Duodenal mucosa (tissue), 2 donors: ENCODE results near the gene USP49.
A peak's percentile ranks its signal among the peaks of the same experiment; 100 is the strongest.

Source experiments
- H3K27ac ChIP-seq: one replicate; pipeline ENCODE4 v1.7.0; 2013; ENCODE audit warnings: low read depth, low read length
- H3K27me3 ChIP-seq, 2 donors: one replicate each; pipeline ENCODE4 v1.7.0; 2013; ENCODE audit warnings: low read length in 2 of 2, control low read depth in 1 of 2; ENCODE audit not compliant: insufficient read depth in 2 of 2, control insufficient read depth in 1 of 2
- H3K36me3 ChIP-seq, 2 donors: one replicate each; pipeline ENCODE4 v1.7.0; 2013; ENCODE audit warnings: low read length in 2 of 2, control low read depth in 1 of 2; ENCODE audit not compliant: insufficient read depth in 2 of 2, control insufficient read depth in 1 of 2
- H3K4me1 ChIP-seq, 2 donors: one replicate each; pipeline ENCODE4 v1.7.0; 2013; ENCODE audit warnings: low read length in 2 of 2, control low read depth in 1 of 2; ENCODE audit not compliant: insufficient read depth in 2 of 2, control insufficient read depth in 1 of 2
- H3K4me3 ChIP-seq, 2 donors: one replicate each; pipeline ENCODE4 v1.7.0; 2013; ENCODE audit warnings: low read length in 2 of 2, low read depth in 1 of 2
- H3K9ac ChIP-seq, 2 donors: one replicate each; pipeline ENCODE4 v1.7.0; 2013; ENCODE audit warnings: low read length in 2 of 2, low read depth in 1 of 2
- H3K9me3 ChIP-seq, 2 donors: one replicate each; pipeline ENCODE4 v1.7.0; 2013; ENCODE audit warnings: low read length in 2 of 2, control low read depth in 1 of 2; ENCODE audit not compliant: control insufficient read depth in 1 of 2

USP49 gene

GRCh38 chr6:41929924-41930323, 34.7 kb upstream of the USP49 start:
- Histone ChIP-seq H3K4me1 (peaks cover 0 to 4% of the 10 kb centered on the region in 2 donors), H3K4me3 (no peak overlapping the region), H3K27ac (no peak overlapping the region), H3K9ac (no peak overlapping the region), H3K36me3 (peaks cover 58 to 79% of the 10 kb centered on the region in 2 donors), H3K9me3 (no peaks in the 10 kb centered on the region), H3K27me3 (no peaks in the 10 kb centered on the region)

- no peak overlapping the region for H3K9ac ChIP-seq
- no peak overlapping the region for H3K4me3 ChIP-seq
- H3K4me1 ChIP-seq = peaks cover 7 to 10% of the 10 kb centered on the region in 2 donors
- H3K9me3 ChIP-seq = no peaks in the 10 kb centered on the region
- H3K36me3 ChIP-seq = peaks cover 41 to 56% of the 10 kb centered on the region in 2 donors
- no peak overlapping the region for H3K27ac ChIP-seq
- H3K27me3 ChIP-seq = no peaks in the 10 kb centered on the region
Observed at GRCh38 chr6:41927253-41927652, 32.1 kb upstream of the USP49 start.

- Histone ChIP-seq H3K4me1 (peaks cover 24 to 27% of the 10 kb centered on the region in 2 donors), H3K27ac (no peak overlapping the region), H3K4me3 (peak overlapping the region; percentile 79 to 95), H3K27me3 (no peaks in the 10 kb centered on the region), H3K9ac (peak overlapping the region; percentile 71 to 83), H3K36me3 (peaks cover 2 to 5% of the 10 kb centered on the region in 2 donors), H3K9me3 (no peaks in the 10 kb centered on the region)
Observed at GRCh38 chr6:41922154-41922553, 27.0 kb upstream of the USP49 start.

GRCh38 chr6:41921712-41921998, 26.5 kb upstream of the USP49 start:
- Histone ChIP-seq H3K27me3 (no peaks in the 10 kb centered on the region), H3K9me3 (no peaks in the 10 kb centered on the region), H3K9ac (peak overlapping the region; percentile 71 to 83), H3K4me3 (peak overlapping the region; percentile 79 to 95), H3K27ac (peak overlapping the region; percentile 97), H3K36me3 (peaks cover 0 to 6% of the 10 kb centered on the region in 2 donors), H3K4me1 (peaks cover 24 to 27% of the 10 kb centered on the region in 2 donors)

GRCh38 chr6:41920921-41921711, 25.9 kb upstream of the USP49 start, which contains the start of the genes BYSL and MED20:
BYSL (plus strand) TSS chr6:41921499; CDS start chr6:41921563, 64 bp downstream.
MED20 (minus strand) TSS chr6:41921139; CDS start chr6:41921018, 121 bp downstream.
- Histone ChIP-seq H3K9me3 (no peaks in the 10 kb centered on the region), H3K4me3 (peak within 1 kb of the TSS; percentile 79 to 95), H3K27ac (peak within 1 kb of the TSS; percentile 97), H3K36me3 (peaks cover 0 to 7% of the 10 kb centered on the region in 2 donors), H3K9ac (peak within 1 kb of the TSS; percentile 71 to 83), H3K27me3 (no peaks in the 10 kb centered on the region), H3K4me1 (peaks cover 24 to 27% of the 10 kb centered on the region in 2 donors)

GRCh38 chr6:41917528-41917927, 22.4 kb upstream of the USP49 start:
- H3K9me3 ChIP-seq = no peaks in the 10 kb centered on the region
- H3K27ac ChIP-seq = no peak overlapping the region

GRCh38 chr6:41914869-41915530, 19.8 kb upstream of the USP49 start:
- H3K27ac ChIP-seq = no peak overlapping the region
- H3K4me1 ChIP-seq = peaks cover 6 to 8% of the 10 kb centered on the region in 2 donors
- peaks cover 4 to 43% of the 10 kb centered on the region in 2 donors for H3K36me3 ChIP-seq
- no peaks in the 10 kb centered on the region for H3K27me3 ChIP-seq
- no peaks in the 10 kb centered on the region for H3K9me3 ChIP-seq
- H3K9ac ChIP-seq = no peak overlapping the region
- no peak overlapping the region for H3K4me3 ChIP-seq

More at GRCh38 chr6:41917528-41917927, 22.4 kb upstream of the USP49 start:
- Histone ChIP-seq H3K27me3 (no peaks in the 10 kb centered on the region), H3K36me3 (peaks cover 4 to 36% of the 10 kb centered on the region in 2 donors), H3K4me1 (peaks cover 20% of the 10 kb centered on the region in 2 donors), H3K9ac (no peak overlapping the region), H3K4me3 (no peak overlapping the region)

- Histone ChIP-seq H3K4me3 (no peak overlapping the region), H3K9ac (no peak overlapping the region), H3K36me3 (peaks cover 6 to 46% of the 10 kb centered on the region in 2 donors), H3K27me3 (no peaks in the 10 kb centered on the region), H3K4me1 (peaks cover 0 to 2% of the 10 kb centered on the region in 2 donors), H3K9me3 (no peaks in the 10 kb centered on the region), H3K27ac (no peak overlapping the region)
Observed at GRCh38 chr6:41914343-41914742, 19.2 kb upstream of the USP49 start.

- no peaks in the 10 kb centered on the region for H3K27me3 ChIP-seq
- no peak overlapping the region for H3K9ac ChIP-seq
- H3K4me3 ChIP-seq = no peak overlapping the region
- H3K27ac ChIP-seq = no peak overlapping the region
- H3K36me3 ChIP-seq = peaks cover 38 to 65% of the 10 kb centered on the region in 2 donors
- no peaks in the 10 kb centered on the region for H3K4me1 ChIP-seq
- H3K9me3 ChIP-seq = no peaks in the 10 kb centered on the region
Observed at GRCh38 chr6:41909727-41910126, 14.6 kb upstream of the USP49 start.

- Histone ChIP-seq H3K36me3 (peaks cover 14 to 31% of the 10 kb centered on the region in 2 donors), H3K27me3 (no peaks in the 10 kb centered on the region), H3K4me3 (no peak overlapping the region), H3K4me1 (no peaks in the 10 kb centered on the region), H3K9me3 (no peaks in the 10 kb centered on the region), H3K27ac (no peak overlapping the region), H3K9ac (no peak overlapping the region)
Observed at GRCh38 chr6:41901882-41902519, 6.8 kb upstream of the USP49 start.
